SH-SY5Y (cell line): ENCODE data around the gene SDHAF1.

ENCODE experiments used
- GATA2 ChIP-seq: IDR thresholded peaks from 2 replicates; pipeline ENCODE4 v1.6.1; 2011; ENCODE audit warnings: mild to moderate bottlenecking, low read depth, low read length
- GATA3 ChIP-seq: IDR thresholded peaks from 2 replicates; pipeline ENCODE4 v1.6.1; 2011; ENCODE audit warnings: low read depth, mild to moderate bottlenecking, low read length, moderate library complexity

GRCh38 chr19:35993923-35994598 lies 927 bp upstream of the SDHAF1 start:
- TF ChIP-seq GATA3 (no peak), GATA2 (no peak)
